Fibroblast of lung (primary cell): Measurements from ENCODE around the gene ELMO1.

ENCODE experiments used
- CTCF ChIP-seq, 2 donors: IDR thresholded peaks in 1 of 2; conservative IDR thresholded peaks in 1 of 2; 1 replicate in 1 of 2; 2 replicates in 1 of 2; pipeline ENCODE4 v1.5.1; 2011 to 2012; ENCODE audit warnings: low read length in 2 of 2, control low read depth in 1 of 2, inconsistent platforms in 1 of 2, low read depth in 1 of 2, mild to moderate bottlenecking in 1 of 2
- EZH2 ChIP-seq: IDR thresholded peaks from 2 replicates; pipeline ENCODE4 v1.5.1; 2012; ENCODE audit warnings: low read length, control low read depth, mild to moderate bottlenecking; ENCODE audit errors: missing control alignments

GRCh38 chr7:37262181-37262580 is 186.5 kb downstream of the ELMO1 start:
- TF ChIP-seq CTCF (conservative IDR thresholded peaks at IDR 0.05 in 1 of 2, IDR thresholded peaks at IDR 0.05 in 1 of 2; ENCODE audit: low read depth in 1 of 2, low read length in 2 of 2) (no peak), EZH2 (no peak)
